Tibial artery (tissue), 4 donors: ENCODE results near the gene KLLN.

Experiments used
- DNase-seq, 2 donors: peaks; one replicate each; pipeline ENCODE4 v3.0.0-alpha.2; 2019
- H3K27ac ChIP-seq, 2 donors: fragments of 200-600 bp; sonication (generic) in 1 of 2; 1 replicate in 1 of 2; 2 replicates in 1 of 2; pipeline ENCODE4 v1.5.1; 2018 to 2019; ENCODE audit warnings: mild to moderate bottlenecking in 1 of 2
- H3K27me3 ChIP-seq, 2 donors: fragments of 200-600 bp; sonication (generic) in 1 of 2; one replicate each; pipeline versions ENCODE4 v1.5.1 to v1.6.0; 2016 to 2019
- H3K36me3 ChIP-seq, 3 donors: fragments of 200-600 bp; sonication (generic) in 2 of 3; one replicate each; pipeline ENCODE4 v1.5.1; 2016 to 2019; ENCODE audit warnings: mild to moderate bottlenecking in 2 of 3
- H3K4me1 ChIP-seq, 4 donors: fragments of 200-600 bp; sonication (generic) in 2 of 4; 1 replicate in 3 of 4; 2 replicates in 1 of 4; pipeline ENCODE4 v1.5.1; 2016 to 2019
- H3K4me3 ChIP-seq, 2 donors: fragments of 200-600 bp; sonication (generic) in 1 of 2; 1 replicate in 1 of 2; 2 replicates in 1 of 2; pipeline ENCODE4 v1.5.1; 2018 to 2019; ENCODE audit warnings: mild to moderate bottlenecking in 2 of 2
- H3K9me3 ChIP-seq, 3 donors: fragments of 200-600 bp; sonication (generic) in 1 of 3; one replicate each; pipeline ENCODE4 v1.5.1; 2016 to 2019
- CTCF ChIP-seq, 2 experiments: fragments of 200-600 bp in 1 of 2; fragments of 450-650 bp in 1 of 2; IDR thresholded peaks; one replicate each; pipeline ENCODE4 v1.5.1; 2017 to 2019; ENCODE audit warnings: antibody characterized with exemption in 2 of 2, mild to moderate bottlenecking in 1 of 2, moderate library complexity in 1 of 2
- intact Hi-C: fragments of 100-400 bp; cut with DNase I; formaldehyde crosslinking; loops from one replicate; pipeline ENCODE4 v1.15.0; 2023; ENCODE audit warnings: low total_unique reads

Gene KLLN

GRCh38 chr10:87827681-87828080, 35.7 kb downstream of the KLLN start:
- Histone ChIP-seq H3K27me3 (no peaks in the 10 kb centered on the region), H3K9me3 (no peaks in the 10 kb centered on the region), H3K4me3 (no peak overlapping the region), H3K4me1 (no peaks in the 10 kb centered on the region), H3K27ac (no peak overlapping the region), H3K36me3 (no peaks in the 10 kb centered on the region)
- TF ChIP-seq CTCF (IDR thresholded peaks at IDR 0.05) = no peak
- no peak for DNase-seq
- intact Hi-C loops = no loop called here

GRCh38 chr10:87826653-87827052, 36.7 kb downstream of the KLLN start:
- no peak for TF ChIP-seq CTCF (IDR thresholded peaks at IDR 0.05)
- Histone ChIP-seq H3K4me3 (no peak overlapping the region), H3K9me3 (no peaks in the 10 kb centered on the region), H3K27ac (no peak overlapping the region), H3K36me3 (no peaks in the 10 kb centered on the region), H3K27me3 (no peaks in the 10 kb centered on the region), H3K4me1 (no peaks in the 10 kb centered on the region)
- intact Hi-C loops = no loop called here
- DNase-seq = no peak

GRCh38 chr10:87819289-87819585, 44.1 kb downstream of the KLLN start:
- peak overlapping the region in 1 of 2 donors; percentile 64 for H3K4me3 ChIP-seq
- intact Hi-C loops = no loop called here
- H3K9me3 ChIP-seq = no peaks in the 10 kb centered on the region
- H3K27me3 ChIP-seq = no peaks in the 10 kb centered on the region
- peaks cover 0 to 29% (median 6%) of the 10 kb centered on the region in 4 donors for H3K4me1 ChIP-seq
- H3K27ac ChIP-seq = no peak overlapping the region
- H3K36me3 ChIP-seq = no peaks in the 10 kb centered on the region
- TF ChIP-seq CTCF (IDR thresholded peaks at IDR 0.05) = no peak
- no peak for DNase-seq

- Histone ChIP-seq H3K4me1 (peaks cover 0 to 29% (median 6%) of the 10 kb centered on the region in 4 donors), H3K4me3 (peak overlapping the region; percentile 64 to 76), H3K36me3 (no peaks in the 10 kb centered on the region), H3K27ac (peak overlapping the region; percentile 75 to 83), H3K27me3 (no peaks in the 10 kb centered on the region), H3K9me3 (no peaks in the 10 kb centered on the region)
- intact Hi-C loops = no loop called here
- no peak for TF ChIP-seq CTCF (IDR thresholded peaks at IDR 0.05)
- peak in 1 of 2 donors; percentile 19 for DNase-seq
These were observed 44.6 kb downstream of the KLLN start for GRCh38 chr10:87818505-87819288.

GRCh38 chr10:87817609-87818504, 45.5 kb downstream of the KLLN start, which contains the start of gene ATAD1:
Gene ATAD1, minus strand, starts transcription at chr10:87818226. Its CDS starts 3,627 bp downstream, at chr10:87814599.
- peaks cover 0 to 29% (median 6%) of the 10 kb centered on the region in 4 donors for H3K4me1 ChIP-seq
- DNase-seq = peak; percentile 75 to 88
- intact Hi-C loops = no loop called here
- no peaks in the 10 kb centered on the region for H3K36me3 ChIP-seq
- H3K9me3 ChIP-seq = no peaks in the 10 kb centered on the region
- H3K4me3 ChIP-seq = peak within 1 kb of the TSS; percentile 64 to 76
- no peaks in the 10 kb centered on the region for H3K27me3 ChIP-seq
- H3K27ac ChIP-seq = peak within 1 kb of the TSS; percentile 75 to 83
- no peak for TF ChIP-seq CTCF (IDR thresholded peaks at IDR 0.05)
